Endothelial cell of umbilical vein (primary cell): ENCODE data around the gene PCF11.

Experiments used
- CTCF ChIP-seq, 2 donors: IDR thresholded peaks; 1 replicate in 1 of 2; 2 replicates in 1 of 2; pipeline ENCODE4 v1.5.1; 2011; ENCODE audit warnings: low read length in 2 of 2, mild to moderate bottlenecking in 2 of 2, moderate library complexity in 2 of 2, control low read depth in 1 of 2, inconsistent platforms in 1 of 2, low read depth in 1 of 2; ENCODE audit not compliant: insufficient read depth in 1 of 2; ENCODE audit errors: extremely low read depth in 1 of 2
- GATA2 ChIP-seq: IDR thresholded peaks from 2 replicates; pipeline ENCODE4 v1.7.0; 2011; ENCODE audit warnings: low read depth, mild to moderate bottlenecking, moderate library complexity, mixed read lengths, low read length; ENCODE audit not compliant: insufficient read length, insufficient read depth
- MYC ChIP-seq: IDR thresholded peaks from one replicate; pipeline ENCODE4 v1.6.1; 2011; ENCODE audit warnings: mild to moderate bottlenecking, low read depth, low read length
- POLR2A ChIP-seq: IDR thresholded peaks from 2 replicates; pipeline ENCODE4 v1.6.1; 2012; ENCODE audit warnings: low read depth, mild to moderate bottlenecking, control low read depth, low read length
- POLR2AphosphoS5 ChIP-seq: IDR thresholded peaks from 2 replicates; pipeline ENCODE4 v1.6.1; 2012; ENCODE audit warnings: low read depth, mild to moderate bottlenecking, control low read depth, low read length, moderate library complexity; ENCODE audit not compliant: insufficient read depth

DNA sequence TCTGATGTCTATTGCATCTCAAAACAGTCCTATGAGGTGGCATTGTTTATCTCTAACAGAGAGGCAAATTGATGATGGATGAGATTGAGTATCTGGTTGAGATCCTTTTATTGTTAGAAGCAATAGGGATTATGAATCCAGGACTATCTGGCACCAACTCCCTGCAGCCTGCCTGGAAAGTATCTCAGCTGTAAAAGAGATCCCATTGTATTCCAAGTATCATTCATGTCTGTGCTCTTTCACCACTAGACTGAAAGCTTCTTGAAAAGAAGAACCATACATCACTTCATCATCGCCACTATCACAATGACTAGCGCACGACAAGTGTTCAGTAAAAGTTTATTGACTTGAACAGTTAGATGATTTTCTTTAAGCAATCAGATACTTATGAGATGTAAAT is 41.9 kb upstream of the PCF11 start:
- no peak for TF ChIP-seq CTCF (IDR thresholded peaks at IDR 0.05; ENCODE audit: extremely low read depth in 1 of 2, insufficient read depth in 1 of 2, low read depth in 1 of 2, low read length in 2 of 2)
- TF ChIP-seq MYC: no peak
- no peak for TF ChIP-seq POLR2A
- TF ChIP-seq GATA2: no peak
- no peak for TF ChIP-seq POLR2AphosphoS5
